ENCODE measurements around the gene GPX4.

- TF ChIP-seq SIN3A (IDR thresholded peaks at IDR 0.05; ENCODE audit: borderline replicate concordance, insufficient read depth, low read length), result no peak
- TF ChIP-seq POLR2AphosphoS5 (IDR thresholded peaks at IDR 0.05; ENCODE audit: low read depth, low read length), result no peak
- TF ChIP-seq REST (IDR thresholded peaks at IDR 0.05; ENCODE audit: insufficient read depth in 1 of 2, low read depth in 2 of 2, low read length in 2 of 2), result no peak
Observed at GRCh38 chr19:1087813-1088415, 15.9 kb upstream of the GPX4 start.
